Adrenal gland (tissue), 12 donors: Measurements from ENCODE around the gene TDRD1. TPM values are rescaled to one million over a fixed set of nuclear protein-coding genes. Genes with fewer than 3 reads are reported as not detected.

Experiments used
- DNase-seq, 7 donors: peaks; one replicate each; pipeline ENCODE4 v3.0.0-alpha.2; 2019 to 2020
- H3K27ac ChIP-seq, 5 donors: fragments of 200-600 bp; sonication (generic) in 4 of 5; 1 replicate in 3 of 5; 2 replicates in 2 of 5; pipeline versions ENCODE4 v1.5.1 to v1.8.0; 2016 to 2020; ENCODE audit warnings: mild to moderate bottlenecking in 1 of 5
- H3K27me3 ChIP-seq: fragments of 200-600 bp; 2 replicates; pipeline ENCODE4 v1.8.0; 2021
- H3K36me3 ChIP-seq, 2 donors: fragments of 200-600 bp; replicated peaks in 1 of 2; 1 replicate in 1 of 2; 2 replicates in 1 of 2; pipeline versions ENCODE4 v1.5.1 to v1.8.0; 2018 to 2022
- H3K4me1 ChIP-seq, 2 donors: fragments of 200-600 bp; replicated peaks in 1 of 2; 1 replicate in 1 of 2; 2 replicates in 1 of 2; pipeline versions ENCODE4 v1.5.1 to v1.8.0; 2018 to 2021
- H3K4me3 ChIP-seq, 4 donors: fragments of 200-600 bp; sonication (generic) in 3 of 4; one replicate each; pipeline ENCODE4 v1.5.1; 2016 to 2018
- H3K9me3 ChIP-seq, 3 donors: fragments of 200-600 bp; sonication (generic) in 1 of 3; replicated peaks in 1 of 3; 1 replicate in 2 of 3; 2 replicates in 1 of 3; pipeline versions ENCODE4 v1.5.1 to v1.8.0; 2016 to 2021
- POLR2A ChIP-seq, 2 donors: fragments of 450-650 bp; IDR thresholded peaks; one replicate each; pipeline ENCODE4 v1.6.1; 2017; ENCODE audit warnings: antibody characterized with exemption in 2 of 2, mild to moderate bottlenecking in 2 of 2, moderate library complexity in 1 of 2
- WGBS, 4 donors: extraction: QIAGEN DNeasy Blood & Tissue Kit in 2 of 4; methylation state at CpG; one replicate each; pipeline versions ENCODE4 v1.1.5 to v1.1.7; 2013 to 2017; 5-methylcytosine and 5-hydroxymethylcytosine counted together
- intact Hi-C, 2 donors: fragments of 100-400 bp; cut with DNase I; formaldehyde crosslinking; loops; one replicate each; pipeline versions ENCODE4 v1.14.1 to v1.15.0; 2022 to 2023
- polyA plus RNA-seq, 3 donors: library from polyadenylated mRNA; stranded (reverse); fragments of 200-250 nt in 2 of 3; fragments of 350-450 nt in 1 of 3; fragmentation: Illumina TruSeq in 1 of 3; extraction: RNeasy Lipid Tissue Mini Kit (QIAGEN cat#74804) in 1 of 3; gene quantifications; one replicate each; pipeline ENCODE4 v1.2.3, GENCODE V29; 2013 to 2014
- total RNA-seq, 9 donors: library from RNA; depleted of rRNA in 4 of 9; stranded (reverse); fragments of >200 nt in 4 of 9; fragments of 120-200 nt in 1 of 9; fragmentation: NEBNext Ultra II Directional in 1 of 9; extraction: Animal tissue kit (Norgen Biotek cat#: 25700) in 1 of 9; gene quantifications; one replicate each; pipeline versions ENCODE4 v1.1.0 to v1.2.4, GENCODE V29; 2013 to 2023
- TF ChIP-seq, protein P1 (sequence below), 6 experiments: fragments of 450-650 bp in 4 of 6; fragments of 200-600 bp in 2 of 6; sonication (generic) in 1 of 6; IDR thresholded peaks; 1 replicate in 5 of 6; 2 replicates in 1 of 6; pipeline versions ENCODE4 v1.5.1 to v1.8.0; 2016 to 2021; ENCODE audit warnings: antibody characterized with exemption in 6 of 6, mild to moderate bottlenecking in 2 of 6, moderate library complexity in 1 of 6
- donor health status: healthy with polysubstance abuse.
- donor health status: Bipolar disorder and iron deficiency.
- donor health status: DM: yes; HTN: yes; CAD: no.
- donor health status: DM: no; HTN: no; CAD: no.
- donor health status: DM: no; HTN: no; CAD: no.
- donor health status: DM: yes; HTN: yes; CAD: no.

TDRD1 gene
- total and polyA plus RNA-seq, 12 donors: 0.03 to 0.72 (median 0.22) TPM; not detected in 3

DNA sequence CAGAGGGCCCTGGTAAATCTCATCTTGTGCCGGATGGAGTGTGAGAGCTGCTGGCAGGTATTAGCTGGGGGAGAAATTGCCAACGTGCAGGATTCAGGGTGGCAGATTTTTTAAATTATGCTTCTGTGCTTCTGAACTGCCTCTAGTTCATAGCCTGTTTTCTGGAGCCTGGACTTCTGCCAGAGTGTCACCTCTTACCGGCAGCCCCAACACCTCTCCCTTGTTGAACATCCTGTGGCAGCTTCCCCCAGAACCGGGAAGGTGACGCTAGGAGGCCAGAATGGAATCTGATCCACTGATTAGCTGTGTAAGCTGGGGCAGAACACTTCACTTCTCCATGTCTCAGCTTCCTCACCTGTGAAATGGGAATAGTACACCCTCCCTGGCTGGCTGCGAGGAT, 65.0 kb downstream of the TDRD1 start:
- TF ChIP-seq POLR2A (IDR thresholded peaks at IDR 0.05): no peak
- TF ChIP-seq, protein P1, sequence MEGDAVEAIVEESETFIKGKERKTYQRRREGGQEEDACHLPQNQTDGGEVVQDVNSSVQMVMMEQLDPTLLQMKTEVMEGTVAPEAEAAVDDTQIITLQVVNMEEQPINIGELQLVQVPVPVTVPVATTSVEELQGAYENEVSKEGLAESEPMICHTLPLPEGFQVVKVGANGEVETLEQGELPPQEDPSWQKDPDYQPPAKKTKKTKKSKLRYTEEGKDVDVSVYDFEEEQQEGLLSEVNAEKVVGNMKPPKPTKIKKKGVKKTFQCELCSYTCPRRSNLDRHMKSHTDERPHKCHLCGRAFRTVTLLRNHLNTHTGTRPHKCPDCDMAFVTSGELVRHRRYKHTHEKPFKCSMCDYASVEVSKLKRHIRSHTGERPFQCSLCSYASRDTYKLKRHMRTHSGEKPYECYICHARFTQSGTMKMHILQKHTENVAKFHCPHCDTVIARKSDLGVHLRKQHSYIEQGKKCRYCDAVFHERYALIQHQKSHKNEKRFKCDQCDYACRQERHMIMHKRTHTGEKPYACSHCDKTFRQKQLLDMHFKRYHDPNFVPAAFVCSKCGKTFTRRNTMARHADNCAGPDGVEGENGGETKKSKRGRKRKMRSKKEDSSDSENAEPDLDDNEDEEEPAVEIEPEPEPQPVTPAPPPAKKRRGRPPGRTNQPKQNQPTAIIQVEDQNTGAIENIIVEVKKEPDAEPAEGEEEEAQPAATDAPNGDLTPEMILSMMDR (IDR thresholded peaks at IDR 0.05): no peak

DNA sequence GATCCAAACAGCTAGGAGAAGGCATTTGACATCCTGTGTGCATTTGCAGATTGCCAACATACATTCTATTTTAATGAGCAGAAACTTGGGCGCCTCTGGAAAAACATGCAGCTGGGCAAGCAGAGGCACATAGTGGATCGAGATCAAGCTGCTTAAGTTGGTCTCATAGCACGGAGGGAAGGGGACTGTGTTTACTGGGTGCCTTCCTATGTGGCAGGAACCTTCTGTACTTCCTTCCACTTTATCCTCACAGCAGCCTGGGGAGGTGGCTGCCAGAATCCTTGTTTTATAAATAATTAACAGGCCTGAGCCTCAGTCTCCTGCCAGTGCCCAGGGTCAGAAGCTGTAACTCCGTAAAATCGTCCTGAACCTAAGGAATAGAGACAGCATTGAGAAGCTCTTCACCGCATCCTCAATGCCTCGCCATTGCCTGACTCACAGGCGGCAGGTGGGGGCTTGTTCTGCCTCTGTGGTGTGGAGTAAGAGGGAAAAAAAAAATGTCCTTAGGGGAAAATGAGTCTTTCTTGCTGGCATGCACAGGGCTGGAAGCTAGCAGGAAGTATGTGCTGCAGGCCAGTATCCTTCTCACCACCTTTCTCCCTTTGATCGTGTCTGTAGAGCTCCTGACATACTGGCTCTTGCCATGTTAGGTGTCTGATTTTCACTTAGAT, 66.1 kb downstream of the TDRD1 start:
- H3K4me3 ChIP-seq: no peak overlapping the region
- H3K27me3 ChIP-seq: peaks cover 30% of the 10 kb centered on the region
- no peaks in the 10 kb centered on the region for H3K9me3 ChIP-seq
- H3K36me3 ChIP-seq: no peaks in the 10 kb centered on the region
- no peak for DNase-seq
- no peaks in the 10 kb centered on the region for H3K4me1 ChIP-seq
- intact Hi-C loops: no loop called here
- H3K27ac ChIP-seq: no peak overlapping the region
- TF ChIP-seq, protein P1 (IDR thresholded peaks at IDR 0.05): no peak
- TF ChIP-seq POLR2A (IDR thresholded peaks at IDR 0.05): no peak
- 59 to 74% (median 64%) methylated on average over 9 of the region's 9 CpGs for WGBS, 4 donors

More for the DNA sequence above, 65.0 kb downstream of the TDRD1 start:
- H3K4me1 ChIP-seq: peaks cover 5 to 7% of the 10 kb centered on the region in 2 donors
- H3K27me3 ChIP-seq: peaks cover 41% of the 10 kb centered on the region
- no peaks in the 10 kb centered on the region for H3K9me3 ChIP-seq
- intact Hi-C loops: no loop called here
- H3K4me3 ChIP-seq: no peak overlapping the region
- no peak for DNase-seq
- WGBS, 4 donors: 32 to 54% (median 42%) methylated on average over 6 of the region's 6 CpGs
- H3K36me3 ChIP-seq: no peaks in the 10 kb centered on the region
- H3K27ac ChIP-seq: no peak overlapping the region

DNA sequence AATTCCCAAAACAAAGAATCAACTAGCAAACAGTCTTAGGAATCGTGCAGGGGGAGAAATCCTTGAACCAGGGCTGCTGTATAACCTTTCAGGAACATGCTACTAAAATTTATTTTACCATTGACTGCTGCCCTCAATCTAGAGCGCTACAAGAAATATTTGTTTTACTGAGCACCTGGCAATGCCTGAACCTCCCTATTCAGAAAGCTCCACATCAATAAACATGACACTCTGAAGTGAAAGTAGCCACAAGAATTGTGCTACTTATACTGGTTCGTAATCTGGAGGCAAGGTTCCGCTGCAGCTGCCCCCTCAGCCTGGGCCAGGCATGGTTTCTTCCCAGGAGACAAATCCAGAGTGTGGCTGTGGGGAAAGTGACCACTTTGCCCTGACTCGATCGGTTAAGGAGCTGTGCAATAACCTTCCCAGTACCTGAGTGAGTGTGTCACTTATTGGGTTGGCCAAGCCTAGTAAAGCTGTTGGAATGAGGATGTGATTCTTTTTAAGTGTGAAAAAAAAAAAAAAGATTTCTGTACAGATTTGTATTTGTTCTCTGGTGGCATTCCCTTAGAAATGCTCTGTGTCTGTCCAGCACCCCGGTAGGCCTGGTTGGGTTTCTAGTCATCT, 67.6 kb downstream of the TDRD1 start:
- intact Hi-C loops: no loop called here
- no peaks in the 10 kb centered on the region for H3K9me3 ChIP-seq
- no peak for DNase-seq
- H3K27ac ChIP-seq: no peak overlapping the region
- TF ChIP-seq, protein P1 (IDR thresholded peaks at IDR 0.05): no peak
- no peak for TF ChIP-seq POLR2A (IDR thresholded peaks at IDR 0.05)
- no peaks in the 10 kb centered on the region for H3K4me1 ChIP-seq
- peaks cover 30% of the 10 kb centered on the region for H3K27me3 ChIP-seq
- no peak overlapping the region for H3K4me3 ChIP-seq
- 74 to 84% (median 81%) methylated on average over 7 of the region's 7 CpGs for WGBS, 4 donors
- H3K36me3 ChIP-seq: no peaks in the 10 kb centered on the region

DNA sequence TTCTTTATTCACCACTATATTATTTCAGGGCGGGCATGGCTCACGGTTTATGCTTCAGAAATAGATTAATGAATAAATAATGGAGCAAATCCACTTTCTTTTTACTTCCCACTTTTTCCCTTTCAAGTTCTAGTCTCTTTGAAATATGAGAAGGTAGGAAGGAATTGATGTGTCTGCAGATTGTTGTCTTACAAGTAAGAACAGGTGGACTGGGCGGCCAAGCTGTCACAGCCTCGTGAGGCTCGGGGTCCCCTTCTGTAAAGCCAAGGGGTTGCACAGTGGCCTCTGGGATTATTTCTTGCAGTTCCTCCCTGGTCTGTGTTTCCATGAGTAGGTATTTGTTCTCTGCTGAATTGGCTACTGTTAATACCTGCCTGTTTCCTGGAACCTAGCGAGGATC, 71.1 kb downstream of the TDRD1 start:
- Histone ChIP-seq H3K4me3 (no peak overlapping the region), H3K27me3 (peaks cover 4% of the 10 kb centered on the region), H3K36me3 (no peaks in the 10 kb centered on the region), H3K27ac (no peak overlapping the region), H3K9me3 (no peaks in the 10 kb centered on the region), H3K4me1 (no peaks in the 10 kb centered on the region)
- intact Hi-C loops: no loop called here
- no peak for DNase-seq
- WGBS, 4 donors: 83 to 89% (median 86%) methylated on average over 6 of the region's 6 CpGs
- TF ChIP-seq, protein P1 (IDR thresholded peaks at IDR 0.05): no peak
- TF ChIP-seq POLR2A (IDR thresholded peaks at IDR 0.05): no peak
